SK-N-MC (cell line): Measurements from ENCODE around the gene RTBDN.

ENCODE experiments used
- EZH2 ChIP-seq: fragments of 200-600 bp; sonication (generic); IDR thresholded peaks from one replicate; pipeline ENCODE4 v1.6.1; 2017; ENCODE audit warnings: antibody characterized with exemption
- FOXP2 ChIP-seq: optimal IDR thresholded peaks from 2 replicates; pipeline ENCODE3; 2011; ENCODE audit warnings: mild to moderate bottlenecking, moderate library complexity; ENCODE audit not compliant: insufficient read depth; ENCODE audit errors: extremely low read length, control extremely low read depth
- POLR2AphosphoS5 ChIP-seq: IDR thresholded peaks from 2 replicates; pipeline ENCODE4 v1.6.1; 2012; ENCODE audit warnings: mild to moderate bottlenecking, low read depth, low read length, borderline replicate concordance

- TF ChIP-seq EZH2, result no peak
- 0 out of 2 replicates have a peak, but pooled peaks have one; percentile 3 for TF ChIP-seq POLR2AphosphoS5
- TF ChIP-seq FOXP2, result no peak
Observed at GRCh38 chr19:12778905-12779161, 55.5 kb downstream of the RTBDN start.
